Stimulated activated CD4-positive, alpha-beta T cell treated with anti-CD3 and anti-CD28 coated beads, Interleukin-2, amount 100 ng/mL, for 4 hours (primary cell): ENCODE measurements around the gene DIO2.

Experiments used
- DNase-seq: peaks from one replicate; pipeline ENCODE4 v3.0.0-alpha.2; 2020; ENCODE audit warnings: low read depth

Gene DIO2

DNA sequence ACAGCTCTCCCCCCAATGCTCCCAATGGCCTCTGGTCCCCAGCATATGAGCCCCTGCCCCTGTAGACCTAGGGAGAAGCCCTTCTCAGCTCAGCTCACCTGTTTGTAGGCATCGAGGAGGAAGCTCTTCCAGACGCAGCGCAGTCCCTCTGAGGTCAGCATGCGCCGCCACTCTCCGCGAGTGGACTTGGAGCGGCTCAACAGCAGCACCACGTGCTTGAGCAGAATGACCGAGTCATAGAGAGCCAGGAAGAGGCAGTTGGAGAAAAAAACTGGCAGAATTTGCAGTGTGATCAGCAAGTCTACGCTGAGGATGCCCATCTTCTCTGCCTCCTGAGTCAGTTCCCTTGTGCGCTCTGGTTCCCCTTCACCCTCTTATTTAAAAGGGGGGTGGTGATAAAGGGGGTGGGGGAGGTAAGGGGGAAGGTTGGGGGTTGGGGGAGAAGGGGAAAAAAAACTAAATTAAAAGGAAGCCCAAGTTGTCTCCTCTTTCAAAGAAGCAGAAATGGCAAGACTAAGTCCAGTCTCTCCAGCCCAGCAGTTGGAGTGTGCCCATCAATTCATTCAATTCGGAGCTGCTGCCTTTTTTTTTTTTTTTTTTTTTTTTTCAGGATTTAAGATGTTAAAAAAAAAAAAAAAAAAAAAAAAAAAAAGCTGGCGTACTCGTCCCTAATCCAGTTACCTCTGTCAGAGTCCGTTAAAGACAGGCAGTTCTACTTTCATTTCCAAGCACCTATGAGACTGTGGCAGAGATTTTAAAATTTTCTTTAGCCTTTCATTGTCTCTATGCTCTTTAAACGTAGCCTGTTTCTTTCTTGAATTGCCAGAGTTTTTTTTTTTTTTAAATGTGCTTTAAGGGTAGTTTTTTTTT is at the start of gene DIO2:
Gene DIO2, minus strand, starts transcription at position 352 of the 870 bp plus-strand sequence. Its CDS starts 32 bp downstream, at position 320.
- no peak for DNase-seq

DNA sequence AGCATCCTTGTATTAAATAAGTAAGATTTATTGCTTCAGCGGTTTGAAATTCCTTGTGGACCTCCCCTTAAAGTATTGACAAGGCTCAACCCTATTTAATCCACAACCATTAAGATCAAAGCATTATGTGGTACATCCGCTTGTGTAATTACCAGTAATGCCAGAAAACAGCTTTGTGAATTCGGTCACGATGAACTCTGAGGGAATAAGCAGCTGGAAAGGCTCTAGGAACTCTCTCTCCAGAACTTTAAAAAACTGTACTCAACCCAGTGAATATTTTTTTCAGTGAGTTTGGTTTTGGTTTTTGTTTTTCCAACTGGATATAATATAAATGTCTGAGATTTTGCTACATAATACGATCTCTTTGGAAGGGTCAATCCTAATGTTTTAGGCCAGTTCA is 49.3 kb upstream of the DIO2 start:
- no peak for DNase-seq

DNA sequence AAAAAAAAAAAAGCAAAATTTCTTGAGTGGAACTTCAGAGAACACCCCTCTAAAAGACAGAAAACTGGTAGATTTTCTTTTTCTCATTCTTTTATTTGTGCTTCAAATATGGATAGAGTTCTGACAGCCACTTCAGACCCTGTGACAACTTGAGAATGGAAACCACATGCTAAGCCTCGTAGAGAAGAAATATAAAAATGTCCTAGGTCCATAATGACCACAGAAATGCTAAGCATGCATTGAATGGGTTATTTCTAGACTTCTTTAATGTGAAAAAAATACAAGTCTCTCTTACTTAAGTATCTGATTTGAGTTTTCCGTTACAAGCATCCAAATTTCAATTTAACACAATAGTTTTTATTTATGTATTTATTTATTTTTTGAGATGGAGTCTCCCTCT is 28.3 kb upstream of the DIO2 start:
- no peak for DNase-seq

DNA sequence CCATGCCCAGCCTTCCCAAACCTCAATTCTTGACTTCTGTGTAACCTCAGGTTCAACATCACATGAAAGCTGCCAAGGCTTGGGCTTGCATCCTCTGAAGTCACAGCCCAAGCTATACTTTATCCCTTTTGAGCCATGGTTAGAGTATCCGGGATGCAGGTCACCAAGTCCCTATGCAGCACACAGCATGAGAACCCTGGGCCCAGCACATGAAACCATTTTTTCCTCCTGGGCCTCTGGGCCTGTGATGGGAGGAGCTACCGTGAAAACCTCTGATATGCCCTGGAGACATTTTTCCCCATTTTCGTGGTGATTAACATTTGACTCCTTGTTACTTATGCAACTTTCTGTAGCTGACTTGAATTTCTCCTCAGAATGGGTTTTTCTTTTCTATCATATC is 25.8 kb upstream of the DIO2 start:
- DNase-seq, result no peak

DNA sequence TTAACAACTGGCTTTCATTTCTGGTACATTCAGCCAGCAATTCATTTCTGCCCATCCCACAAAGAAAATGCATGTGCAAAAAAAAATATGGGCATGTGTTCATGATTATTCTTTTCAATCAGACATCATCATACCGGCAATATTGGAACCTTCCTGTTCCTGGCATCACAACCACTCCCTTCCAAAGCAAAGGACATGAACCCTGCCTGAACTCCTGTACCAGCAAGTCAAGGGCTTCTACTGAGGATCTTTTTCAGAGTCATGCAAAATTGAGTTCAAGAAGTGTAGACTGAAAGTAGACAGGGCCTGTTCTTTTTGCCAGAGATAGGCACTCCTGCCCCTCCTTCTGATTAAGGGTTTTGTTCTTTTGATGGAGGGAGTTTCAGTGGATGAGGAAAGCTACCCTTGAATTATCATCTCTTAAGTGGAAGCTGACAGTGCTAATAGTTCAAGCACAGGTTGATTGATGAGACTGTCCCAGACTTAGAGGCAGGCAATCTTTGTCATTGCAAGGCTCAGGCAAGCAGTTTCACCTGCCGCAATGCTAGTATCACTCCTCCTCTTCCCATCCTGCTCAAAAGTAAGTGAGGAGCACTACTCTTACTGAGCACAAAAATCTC is 22.3 kb upstream of the DIO2 start:
- no peak for DNase-seq

DNA sequence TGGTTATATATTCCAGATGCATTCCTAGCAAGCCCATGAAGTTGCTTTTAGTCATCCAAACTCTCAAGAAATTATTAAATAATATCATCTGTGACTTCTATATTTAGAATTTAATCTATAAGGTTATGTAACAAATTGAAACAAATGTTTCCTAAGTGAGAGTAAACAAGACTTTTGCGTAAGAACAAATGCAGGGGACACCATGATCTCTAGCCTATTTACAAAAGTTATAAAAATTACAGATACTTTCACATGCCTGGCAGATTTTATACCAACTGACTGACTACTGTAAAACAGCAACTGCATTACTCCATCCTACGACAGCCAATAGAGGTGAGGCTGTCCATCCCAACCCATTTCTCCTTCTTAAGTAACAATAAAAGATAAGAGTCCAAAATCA is 20.4 kb upstream of the DIO2 start:
- no peak for DNase-seq

DNA sequence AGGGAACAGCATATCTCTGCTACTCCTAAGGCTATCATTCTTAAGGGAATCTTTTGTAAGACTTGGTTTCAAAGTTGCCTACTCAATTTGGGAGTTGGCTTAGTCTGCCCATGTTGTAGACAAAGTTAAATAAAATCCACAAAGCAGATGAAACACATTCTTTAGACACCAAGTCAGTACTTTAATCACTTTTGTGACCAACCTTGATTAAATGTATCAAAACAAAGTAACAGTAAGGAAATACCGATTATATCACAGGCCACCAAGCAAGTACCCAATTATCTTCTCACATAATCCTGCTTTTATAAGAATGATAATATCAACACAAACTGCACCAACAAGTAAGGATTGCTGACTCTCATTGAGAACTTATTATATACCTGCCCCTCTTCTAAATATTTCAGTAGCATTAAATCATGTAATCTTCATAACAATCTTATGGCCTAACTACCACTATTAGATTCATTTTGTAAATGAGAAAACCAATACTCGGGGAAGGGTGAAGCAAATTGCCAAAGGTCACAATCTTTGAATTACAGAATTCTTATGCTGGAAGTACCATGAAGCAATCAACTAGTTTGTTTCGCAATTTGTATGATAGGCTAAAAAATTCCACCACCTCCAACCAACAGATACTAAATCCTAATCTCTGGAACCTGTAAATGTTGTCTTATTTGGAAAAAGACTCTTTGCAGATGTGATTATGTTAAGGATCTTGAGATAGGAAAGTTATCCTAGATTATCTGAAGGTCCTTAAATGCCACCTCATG is 12.6 kb upstream of the DIO2 start:
- DNase-seq, result no peak

DNA sequence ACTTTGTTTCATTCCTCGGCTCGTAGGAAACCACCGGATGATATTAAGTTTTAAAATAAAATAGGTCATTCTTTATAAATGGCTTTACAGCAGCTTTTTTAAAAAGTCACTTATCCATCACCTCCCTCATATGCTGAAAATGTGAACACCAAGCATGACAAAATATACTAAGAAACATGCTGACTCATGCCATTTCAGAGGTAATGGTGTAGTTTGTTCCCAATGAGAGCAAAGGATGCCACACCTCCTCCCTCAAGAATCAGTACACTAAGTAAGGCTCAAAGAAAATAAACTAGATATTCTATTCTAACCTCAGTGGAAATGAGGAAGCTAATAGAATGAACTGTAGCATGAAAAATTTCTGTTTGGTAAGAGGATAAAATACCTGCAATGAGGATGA is 5.5 kb upstream of the DIO2 start:
- DNase-seq, result no peak

DNA sequence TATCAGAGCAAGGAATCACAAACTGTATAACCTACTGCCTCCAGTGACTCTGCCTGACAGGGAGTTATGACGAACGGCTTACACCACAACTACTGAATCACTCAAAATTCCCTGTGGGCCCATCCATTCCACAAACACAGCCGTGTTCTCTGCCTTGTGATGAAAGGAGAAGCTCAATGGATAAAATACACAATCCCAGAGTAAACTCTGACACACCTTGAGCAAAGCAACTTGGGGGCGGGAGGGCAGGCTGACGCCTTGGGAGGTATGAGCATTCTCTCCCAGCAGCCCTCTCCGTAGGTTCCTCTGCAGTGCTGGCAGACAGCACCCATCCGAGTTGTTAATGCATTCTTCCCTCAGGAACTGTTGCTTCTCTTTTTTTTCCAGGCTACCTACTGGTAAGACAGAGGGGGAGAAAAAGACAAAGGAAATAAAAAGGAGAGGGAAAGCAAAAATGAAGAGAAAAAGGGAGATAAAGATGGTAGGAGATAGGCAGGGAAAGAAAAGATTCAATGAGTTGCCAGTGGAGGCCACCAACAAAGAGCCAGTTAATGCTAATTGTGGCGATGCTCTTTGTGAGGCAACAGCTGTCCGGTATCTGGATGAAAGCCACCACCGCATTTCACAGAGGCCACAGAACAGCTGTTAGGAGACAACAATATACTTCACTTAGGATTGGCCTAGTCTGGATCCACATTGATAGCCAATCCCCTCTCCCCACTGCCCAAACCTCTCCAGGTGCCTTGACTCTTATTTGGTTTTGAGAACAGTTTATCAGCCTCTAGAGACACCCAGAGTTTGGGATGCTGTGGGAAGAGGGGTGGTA is 4.7 kb upstream of the DIO2 start:
- no peak for DNase-seq

DNA sequence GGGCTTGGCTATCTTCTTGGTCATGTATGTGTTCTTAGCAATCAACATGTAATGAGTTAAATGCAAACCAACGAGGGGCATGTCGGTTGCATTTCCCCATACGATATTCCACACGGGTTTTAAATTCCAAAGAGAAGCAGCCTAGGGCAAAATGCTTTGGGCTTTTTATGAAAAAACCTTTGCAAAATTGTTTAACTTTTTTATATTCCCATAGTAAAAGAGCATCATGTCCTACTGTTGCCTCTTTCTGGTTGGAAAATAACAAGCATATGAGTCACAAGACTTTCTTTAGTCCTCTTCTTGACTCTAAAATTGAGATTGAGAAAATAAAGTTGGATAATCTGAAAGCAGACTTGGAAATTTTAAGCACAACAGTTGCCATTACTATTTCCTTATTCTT is 3.8 kb upstream of the DIO2 start:
- no peak for DNase-seq

DNA sequence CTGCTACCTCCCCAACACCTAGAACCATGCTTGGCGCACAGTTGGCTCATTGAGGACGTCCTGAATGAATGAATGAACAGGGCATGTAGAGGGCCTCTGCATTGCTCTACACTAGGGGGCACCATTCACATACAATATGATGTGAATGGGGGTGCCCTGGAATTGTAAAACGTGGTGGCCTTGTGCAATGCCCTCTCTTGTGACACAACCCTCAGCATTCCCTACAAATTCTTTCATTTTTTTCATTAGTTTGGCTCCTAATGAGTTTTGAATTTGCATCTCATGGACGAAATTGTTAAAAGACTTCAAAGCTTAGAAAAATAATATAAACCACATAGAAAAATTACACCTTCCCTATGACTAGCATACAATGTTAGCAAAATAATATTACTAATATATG is 2.3 kb upstream of the DIO2 start:
- no peak for DNase-seq

DNA sequence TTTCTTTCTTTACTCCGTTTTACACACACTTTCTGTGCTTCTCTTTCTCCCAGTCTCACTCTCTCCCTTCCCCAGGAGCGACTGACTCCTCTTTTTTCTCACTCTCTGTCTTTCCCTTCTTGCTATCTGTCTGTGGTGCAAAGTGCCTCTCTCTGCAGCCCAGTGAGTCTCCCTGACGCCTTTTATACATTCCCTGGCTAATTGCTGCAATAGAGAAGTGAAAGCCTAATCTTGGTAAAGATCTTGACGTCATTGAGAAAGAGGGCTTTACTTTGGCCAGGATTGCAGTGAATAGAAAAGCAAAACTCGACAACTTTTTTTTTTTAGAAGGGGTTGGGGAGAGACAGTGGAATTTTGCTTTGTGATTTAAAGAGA is 706 bp upstream of the DIO2 start:
- DNase-seq, result no peak

DNA sequence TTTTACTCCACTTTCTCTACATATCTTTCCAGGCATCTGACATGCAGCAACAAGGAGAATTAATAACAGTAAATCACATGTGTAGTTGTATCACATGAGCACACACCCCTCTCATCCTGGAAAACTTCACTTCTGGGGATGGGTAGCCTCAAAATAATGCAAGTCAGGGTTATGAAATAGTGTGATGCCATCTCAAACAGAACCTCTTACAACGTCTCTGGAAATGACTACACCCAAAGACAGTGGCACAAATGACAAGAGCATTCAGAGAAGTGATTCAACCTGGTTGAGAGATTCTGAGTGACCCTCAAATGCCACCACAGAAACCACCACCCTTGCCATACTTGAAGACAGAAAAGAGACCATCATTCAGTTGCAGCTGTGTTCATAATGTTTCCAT is 2.8 kb downstream of the DIO2 start:
- DNase-seq, result no peak

DNA sequence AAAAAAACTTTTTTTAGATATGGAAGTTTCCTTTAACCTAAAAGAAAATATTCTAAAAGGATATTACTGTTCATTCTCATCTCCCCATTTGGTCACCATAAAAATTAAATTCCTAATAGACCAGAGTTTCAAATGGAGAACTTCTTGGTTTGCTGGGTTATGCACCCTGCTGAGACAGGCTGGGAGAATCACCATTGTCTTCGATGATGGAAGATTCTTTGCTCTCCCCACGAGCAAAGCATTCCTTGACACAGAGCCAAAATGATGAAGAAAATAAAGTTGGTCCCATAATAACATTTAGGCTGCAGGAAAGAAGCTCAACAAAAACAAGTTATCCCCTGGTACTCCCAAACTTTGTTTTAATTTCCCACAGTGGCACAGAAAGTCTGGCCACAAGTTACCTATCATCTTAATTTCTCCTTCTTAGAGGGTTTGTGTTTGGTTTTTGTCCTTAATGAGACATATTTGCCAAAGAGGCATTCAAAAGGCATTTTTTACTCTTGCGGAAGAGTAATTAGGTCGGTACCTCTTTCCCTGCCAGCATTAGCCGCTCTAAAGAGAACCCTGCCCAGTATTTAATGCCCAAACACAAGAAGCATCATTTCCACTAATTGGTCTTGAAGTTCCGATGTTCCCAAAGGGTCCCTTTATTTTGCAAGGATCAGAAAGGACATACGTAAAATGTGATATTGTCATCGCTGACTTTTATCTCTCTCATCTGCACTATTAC is 4.8 kb downstream of the DIO2 start:
- no peak for DNase-seq

DNA sequence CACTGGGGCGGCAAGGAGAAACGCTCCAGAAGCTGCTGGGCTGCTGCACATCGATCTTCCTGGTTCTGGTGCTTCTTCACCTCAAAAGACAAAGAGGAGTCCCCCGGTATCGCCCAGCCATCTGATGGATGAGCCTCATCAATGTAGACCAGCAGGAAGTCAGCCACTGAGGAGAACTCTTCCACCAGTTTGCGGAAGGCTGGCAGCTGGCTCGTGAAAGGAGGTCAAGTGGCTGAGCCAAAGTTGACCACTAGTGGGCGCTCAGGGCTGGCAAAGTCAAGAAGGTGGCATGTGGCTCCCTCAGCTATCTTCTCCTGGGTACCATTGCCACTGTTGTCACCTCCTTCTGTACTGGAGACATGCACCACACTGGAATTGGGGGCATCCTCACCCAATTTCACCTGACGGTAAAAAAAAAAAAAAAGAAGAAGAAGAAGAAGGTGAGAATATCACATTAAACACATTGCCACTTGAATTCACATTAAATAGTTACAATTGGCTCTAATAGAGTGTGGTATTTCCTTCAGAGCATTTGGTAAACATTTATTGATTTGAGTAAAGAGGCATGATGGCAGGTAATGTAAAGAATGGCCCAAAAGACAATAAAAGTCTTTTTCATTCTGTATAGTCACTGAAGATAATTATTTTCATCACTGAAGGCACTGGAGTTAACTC is 8.3 kb downstream of the DIO2 start:
- DNase-seq, result no peak

DNA sequence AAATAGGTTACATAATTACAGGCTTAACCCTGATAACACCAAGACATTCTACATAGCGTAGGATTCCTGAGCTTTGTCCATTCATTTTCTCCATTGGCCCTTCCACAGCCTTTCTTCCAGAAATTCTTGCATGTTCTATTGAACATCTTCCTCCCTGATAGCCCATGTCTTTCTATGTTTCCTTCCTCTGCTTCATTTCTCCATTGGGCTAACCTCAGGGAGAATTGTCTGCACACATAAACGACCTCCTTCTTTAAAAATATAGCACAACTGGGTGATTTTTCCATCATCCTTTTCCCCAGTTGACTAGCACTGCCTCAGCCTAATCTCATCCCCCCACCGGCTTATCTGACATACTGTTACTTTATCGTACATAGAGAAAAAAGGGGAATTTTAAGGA is 11.2 kb downstream of the DIO2 start:
- no peak for DNase-seq

DNA sequence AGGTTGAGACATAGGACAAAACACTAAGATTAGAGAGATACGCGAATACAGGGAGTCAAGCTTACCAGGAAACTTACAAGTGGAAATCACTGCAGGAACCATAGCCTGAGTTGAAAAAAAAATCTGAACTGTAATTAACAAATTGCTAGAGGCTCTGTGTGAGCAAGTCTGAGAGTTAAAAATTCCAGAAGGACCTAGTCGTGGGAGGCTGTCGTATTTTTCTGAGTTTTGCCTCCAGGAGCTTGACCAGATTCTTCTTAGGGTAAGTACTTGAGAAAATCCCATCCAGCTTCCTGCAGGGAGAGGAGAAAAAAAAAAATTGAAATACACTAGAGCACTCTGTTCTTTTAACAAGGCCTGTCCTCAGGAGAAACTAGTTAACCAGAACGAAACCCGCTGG is 22.7 kb downstream of the DIO2 start:
- DNase-seq, result no peak

DNA sequence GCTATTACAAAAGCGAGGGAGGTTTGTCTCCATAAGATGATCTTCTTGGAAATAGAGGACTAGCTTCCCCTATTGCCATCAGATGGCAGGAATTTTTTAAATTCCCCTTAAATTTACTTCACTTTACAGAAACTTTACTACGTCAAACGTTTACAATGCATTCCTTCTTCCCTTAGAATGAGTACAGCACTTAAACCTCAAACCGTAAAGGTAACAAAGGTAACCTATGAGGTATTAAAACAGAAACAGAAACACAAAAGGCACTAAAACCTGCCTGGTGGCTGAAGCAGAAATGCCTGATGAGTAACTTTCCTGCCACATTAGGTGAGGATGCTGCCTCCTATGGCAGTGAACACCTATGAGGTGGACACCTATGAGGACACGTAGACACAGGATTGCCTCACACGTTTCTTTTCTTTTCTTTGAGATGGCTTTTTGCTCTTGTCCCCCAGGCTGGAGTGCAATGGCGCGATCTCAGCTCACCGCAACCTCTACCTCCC is 25.0 kb downstream of the DIO2 start:
- no peak for DNase-seq

DNA sequence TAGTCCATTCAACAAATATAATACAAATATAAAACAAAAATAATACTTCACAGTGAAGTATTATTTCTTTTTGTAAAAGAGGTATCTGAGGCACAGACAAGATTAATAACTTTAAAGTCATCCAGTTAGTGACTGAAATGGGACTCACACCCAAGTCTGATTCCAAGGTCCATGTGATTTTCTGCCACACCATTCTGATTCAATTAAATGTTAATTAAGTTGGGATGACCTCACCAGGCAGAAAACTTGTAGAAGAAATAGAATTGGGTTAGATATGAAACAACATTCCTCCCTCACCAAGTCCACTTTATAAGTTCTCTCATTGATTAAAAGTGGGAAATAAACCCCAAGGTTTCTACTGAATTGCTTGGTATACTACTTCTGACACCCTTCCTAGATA is 34.4 kb downstream of the DIO2 start:
- no peak for DNase-seq

DNA sequence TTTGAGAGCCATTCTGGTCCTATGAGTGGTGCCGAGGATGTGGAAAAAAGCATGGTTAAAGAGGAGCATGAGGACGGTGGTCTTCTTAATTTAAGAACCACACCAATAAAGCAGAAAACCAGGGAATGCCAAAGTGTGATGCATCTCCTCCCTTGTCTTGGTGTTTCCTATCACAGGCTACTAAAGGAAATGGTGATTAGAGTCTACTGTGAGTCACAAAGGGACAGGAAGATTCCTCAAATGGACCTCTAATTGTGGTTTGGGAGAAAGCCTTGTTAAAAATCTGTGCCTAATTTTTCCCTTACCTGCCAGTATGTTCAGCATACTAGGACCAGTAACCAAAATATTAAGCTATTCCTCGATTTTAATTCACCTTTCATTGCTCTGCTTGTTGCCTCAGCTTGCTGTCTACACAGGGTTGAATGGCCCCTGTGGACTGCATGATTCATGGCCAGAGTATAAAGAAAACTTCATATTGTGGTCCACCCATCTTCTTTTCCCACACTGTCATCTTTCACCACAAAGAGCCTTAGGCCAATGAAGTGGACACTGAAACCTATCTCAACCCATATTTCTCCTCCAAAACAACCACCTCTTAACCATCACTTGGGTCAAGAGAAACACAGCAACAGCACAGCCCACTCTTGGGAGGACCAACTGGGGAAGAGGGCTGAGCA is 38.8 kb downstream of the DIO2 start:
- no peak for DNase-seq
